H9 (cell line): Measurements from ENCODE around the gene PAH. TPM values are rescaled to one million over a fixed set of nuclear protein-coding genes. Genes with fewer than 3 reads are reported as not detected.

ENCODE experiments used
- DNase-seq: peaks from one replicate; pipeline ENCODE4 v3.0.0-alpha.2; 2017
- H2AFZ ChIP-seq: one replicate; pipeline ENCODE4 v1.6.1; 2013; ENCODE audit warnings: mild to moderate bottlenecking, low read length, control low read depth, moderate library complexity
- H2AK5ac ChIP-seq: 2 replicates; pipeline ENCODE4 v1.6.1; 2013; ENCODE audit warnings: low read length, control low read depth, mixed read lengths; ENCODE audit not compliant: insufficient read length
- H2BK120ac ChIP-seq: one replicate; pipeline ENCODE4 v1.6.1; 2013; ENCODE audit warnings: low read depth, mild to moderate bottlenecking, low read length, control low read depth, inconsistent platforms; ENCODE audit not compliant: poor library complexity, severe bottlenecking
- H2BK12ac ChIP-seq: 2 replicates; pipeline ENCODE4 v1.6.1; 2013; ENCODE audit warnings: low read length, control low read depth, mixed read lengths, low read depth; ENCODE audit not compliant: insufficient read length
- H2BK15ac ChIP-seq: 2 replicates; pipeline ENCODE4 v1.6.1; 2013; ENCODE audit warnings: low read depth, low read length, control low read depth
- H2BK20ac ChIP-seq: one replicate; pipeline ENCODE4 v1.6.1; 2013; ENCODE audit warnings: low read depth, mild to moderate bottlenecking, low read length, control low read depth, inconsistent platforms; ENCODE audit not compliant: poor library complexity, severe bottlenecking
- H2BK5ac ChIP-seq: 2 replicates; pipeline ENCODE4 v1.6.1; 2013; ENCODE audit warnings: low read length, control low read depth, mixed read lengths; ENCODE audit not compliant: insufficient read length
- H3K14ac ChIP-seq: 2 replicates; pipeline ENCODE4 v1.6.1; 2013; ENCODE audit warnings: low read length, control low read depth; ENCODE audit not compliant: insufficient read depth
- H3K18ac ChIP-seq: 2 replicates; pipeline ENCODE4 v1.6.1; 2013; ENCODE audit warnings: low read depth, mild to moderate bottlenecking, mixed read lengths, low read length, control low read depth; ENCODE audit not compliant: insufficient read length
- H3K23ac ChIP-seq: 2 replicates; pipeline ENCODE4 v1.6.1; 2013; ENCODE audit warnings: low read length, control low read depth, mixed read lengths, low read depth; ENCODE audit not compliant: insufficient read length
- H3K23me2 ChIP-seq: 2 replicates; pipeline ENCODE4 v1.6.1; 2013; ENCODE audit warnings: low read depth, mild to moderate bottlenecking, mixed read lengths, low read length, control low read depth; ENCODE audit not compliant: insufficient read length, poor library complexity, severe bottlenecking
- H3K27ac ChIP-seq: 2 replicates; pipeline ENCODE4 v1.5.1; 2013; ENCODE audit warnings: low read length, control low read depth, mixed read lengths, low read depth; ENCODE audit not compliant: insufficient read length
- H3K27me3 ChIP-seq: 2 replicates; pipeline ENCODE4 v1.6.1; 2013; ENCODE audit warnings: low read length, control low read depth, inconsistent platforms; ENCODE audit not compliant: insufficient read depth
- H3K4ac ChIP-seq: 2 replicates; pipeline ENCODE4 v1.6.1; 2013; ENCODE audit warnings: low read depth, mild to moderate bottlenecking, control low read depth, inconsistent platforms, low read length, moderate library complexity
- H3K4me1 ChIP-seq: 2 replicates; pipeline ENCODE4 v1.6.1; 2013; ENCODE audit warnings: low read length, control low read depth, inconsistent platforms; ENCODE audit not compliant: insufficient read depth
- H3K4me2 ChIP-seq: 2 replicates; pipeline ENCODE4 v1.6.1; 2013; ENCODE audit warnings: low read length, control low read depth, mixed read lengths; ENCODE audit not compliant: insufficient read length, insufficient read depth
- H3K56ac ChIP-seq: 2 replicates; pipeline ENCODE4 v1.6.1; 2013; ENCODE audit warnings: low read depth, mild to moderate bottlenecking, mixed read lengths, low read length, control low read depth; ENCODE audit not compliant: insufficient read length
- H3K79me1 ChIP-seq: 2 replicates; pipeline ENCODE4 v1.6.1; 2013; ENCODE audit warnings: low read depth, mild to moderate bottlenecking, moderate library complexity, low read length, control low read depth, inconsistent platforms; ENCODE audit not compliant: insufficient read depth, poor library complexity, severe bottlenecking
- H3K79me2 ChIP-seq: 2 replicates; pipeline ENCODE4 v1.6.1; 2013; ENCODE audit warnings: low read length, control low read depth, inconsistent platforms; ENCODE audit not compliant: insufficient read depth
- H3K9ac ChIP-seq: 2 replicates; pipeline ENCODE4 v1.6.1; 2013; ENCODE audit warnings: low read length, control low read depth, mixed read lengths; ENCODE audit not compliant: insufficient read length; ENCODE audit errors: extremely low read depth
- H3K9me3 ChIP-seq: one replicate; pipeline ENCODE4 v1.6.1; 2013; ENCODE audit warnings: low read depth, low read length, inconsistent platforms; ENCODE audit not compliant: control insufficient read depth
- H3T11ph ChIP-seq: one replicate; pipeline ENCODE4 v1.6.1; 2013; ENCODE audit warnings: mild to moderate bottlenecking, low read length, control low read depth, inconsistent platforms
- H4K20me1 ChIP-seq: one replicate; pipeline ENCODE4 v1.6.1; 2013; ENCODE audit not compliant: control insufficient read depth, insufficient read length, insufficient read depth
- H4K5ac ChIP-seq: 2 replicates; pipeline ENCODE4 v1.6.1; 2013; ENCODE audit warnings: low read depth, mild to moderate bottlenecking, mixed read lengths, low read length, control low read depth; ENCODE audit not compliant: insufficient read length
- H4K8ac ChIP-seq: replicated peaks from 2 replicates; pipeline ENCODE4 v1.6.1; 2013; ENCODE audit warnings: low read length, control low read depth, mixed read lengths, low read depth; ENCODE audit not compliant: insufficient read length
- H4K91ac ChIP-seq: 2 replicates; pipeline ENCODE4 v1.6.1; 2013; ENCODE audit warnings: low read depth, mild to moderate bottlenecking, moderate library complexity, mixed read lengths, low read length, control low read depth; ENCODE audit not compliant: insufficient read length
- H3K27ac Mint-ChIP-seq, 3 experiments: 2 replicates in 2 of 3; 3 replicates in 1 of 3; pipeline ENCODE4 v1.8.0; 2020 to 2021; ENCODE audit warnings: mixed read lengths in 3 of 3, mild to moderate bottlenecking in 1 of 3, moderate library complexity in 1 of 3
- H3K27me3 Mint-ChIP-seq: 2 replicates; pipeline ENCODE4 v1.8.0; 2021; ENCODE audit warnings: low read depth, mild to moderate bottlenecking, moderate library complexity, mixed read lengths
- H3K36me3 Mint-ChIP-seq, 3 experiments: 2 replicates in 2 of 3; 3 replicates in 1 of 3; pipeline ENCODE4 v1.8.0; 2020 to 2021; ENCODE audit warnings: low read depth in 3 of 3, mixed read lengths in 3 of 3; ENCODE audit not compliant: insufficient read depth in 1 of 3
- H3K4me1 Mint-ChIP-seq, 2 experiments: 2 replicates each; pipeline ENCODE4 v1.8.0; 2020; ENCODE audit warnings: mixed read lengths in 2 of 2
- H3K4me3 Mint-ChIP-seq, 2 experiments: 2 replicates in 1 of 2; 3 replicates in 1 of 2; pipeline ENCODE4 v1.8.0; 2020 to 2021; ENCODE audit warnings: mild to moderate bottlenecking in 2 of 2, mixed read lengths in 2 of 2, moderate library complexity in 1 of 2
- H3K9me3 Mint-ChIP-seq, 2 experiments: 2 replicates in 1 of 2; 3 replicates in 1 of 2; pipeline ENCODE4 v1.8.0; 2020; ENCODE audit warnings: mild to moderate bottlenecking in 2 of 2, mixed read lengths in 2 of 2, moderate library complexity in 1 of 2
- CTCF ChIP-seq: fragments of 200-600 bp; sonication (generic); conservative IDR thresholded peaks from 3 replicates; pipeline ENCODE4 v1.8.0; 2021; ENCODE audit warnings: antibody characterized with exemption, mild to moderate bottlenecking
- WGBS: extraction: QIAGEN DNeasy Blood & Tissue Kit; methylation state at CpG from one replicate; pipeline ENCODE4 v1.1.7; 2013; ENCODE audit warnings: missing lambda C conversion rate, low lambda C conversion rate, mixed read lengths; ENCODE audit not compliant: insufficient read length; ENCODE audit errors: extremely low coverage; 5-methylcytosine and 5-hydroxymethylcytosine counted together
- total RNA-seq: library from RNA; stranded (reverse); gene quantifications from 2 replicates; pipeline ENCODE4 v1.2.1, GENCODE V29; 2021

Gene PAH
- total RNA-seq, 1 experiment from 2014 or later: 6.1 TPM

- H3K79me2 ChIP-seq: no peaks in the 10 kb centered on the region
- H2AK5ac ChIP-seq: no peak overlapping the region
- H3K36me3 Mint-ChIP-seq: no peaks in the 10 kb centered on the region
- no peaks in the 10 kb centered on the region; a peak in 1 of 5 replicates for H3K9me3 Mint-ChIP-seq
- H3K4me2 ChIP-seq: no peak overlapping the region
- H4K91ac ChIP-seq: no peak overlapping the region
- H2BK20ac ChIP-seq: no peak overlapping the region
- no peak overlapping the region for H3T11ph ChIP-seq
- no peak for DNase-seq
- no peak overlapping the region for H3K4me3 Mint-ChIP-seq
- H3K9ac ChIP-seq: no peak overlapping the region
- H3K23ac ChIP-seq: no peak overlapping the region
- H2BK120ac ChIP-seq: no peak overlapping the region
- no peaks in the 10 kb centered on the region; the same call in 1 of the 2 replicates for H3K27me3 Mint-ChIP-seq
- no CpG with 5 or more reads among the region's 20 CpGs for WGBS
- H3K4ac ChIP-seq: no peak overlapping the region
- peak overlapping the region; percentile 60; the same call in 1 of the 2 replicates for H3K14ac ChIP-seq
- no peak overlapping the region for H2BK15ac ChIP-seq
- no peaks in the 10 kb centered on the region for H3K79me1 ChIP-seq
- no peak overlapping the region for H4K5ac ChIP-seq
- no peaks in the 10 kb centered on the region for H3K4me1 ChIP-seq
- no peak overlapping the region for H3K56ac ChIP-seq
- H4K8ac ChIP-seq: no peak overlapping the region
- peaks cover 15 to 19% of the 10 kb centered on the region in 2 experiments for H3K4me1 Mint-ChIP-seq
- no peaks in the 10 kb centered on the region for H3K9me3 ChIP-seq
- H3K23me2 ChIP-seq: no peaks in the 10 kb centered on the region
- no peak overlapping the region for H2BK5ac ChIP-seq
- no peak overlapping the region for H2AFZ ChIP-seq
- H3K27me3 ChIP-seq: no peaks in the 10 kb centered on the region
- H3K27ac ChIP-seq: no peak overlapping the region
- no peak for TF ChIP-seq CTCF
- H3K18ac ChIP-seq: no peak overlapping the region
- H2BK12ac ChIP-seq: no peak overlapping the region
- H4K20me1 ChIP-seq: no peaks in the 10 kb centered on the region
- no peak overlapping the region for H3K27ac Mint-ChIP-seq
Measured at GRCh38 chr12:102885043-102885932, 31.8 kb downstream of the PAH start.
